Transverse colon (tissue), 4 donors: ENCODE data around the gene KAZN.

ENCODE experiments used
- POLR2AphosphoS5 ChIP-seq, 3 donors: sonication (generic); formaldehyde crosslinking; IDR thresholded peaks; one replicate each; pipeline ENCODE4 v1.6.1; 2016; ENCODE audit warnings: antibody characterized with exemption in 3 of 3
- TF ChIP-seq, protein P1 (sequence below), 5 experiments: fragments of 200-600 bp in 3 of 5; fragments of 450-650 bp in 2 of 5; sonication (generic) in 3 of 5; IDR thresholded peaks; 1 replicate in 2 of 5; 2 replicates in 3 of 5; pipeline ENCODE4 v1.5.1; 2016 to 2017; ENCODE audit warnings: antibody characterized with exemption in 5 of 5, inconsistent platforms in 3 of 5, mild to moderate bottlenecking in 2 of 5, moderate library complexity in 1 of 5

DNA sequence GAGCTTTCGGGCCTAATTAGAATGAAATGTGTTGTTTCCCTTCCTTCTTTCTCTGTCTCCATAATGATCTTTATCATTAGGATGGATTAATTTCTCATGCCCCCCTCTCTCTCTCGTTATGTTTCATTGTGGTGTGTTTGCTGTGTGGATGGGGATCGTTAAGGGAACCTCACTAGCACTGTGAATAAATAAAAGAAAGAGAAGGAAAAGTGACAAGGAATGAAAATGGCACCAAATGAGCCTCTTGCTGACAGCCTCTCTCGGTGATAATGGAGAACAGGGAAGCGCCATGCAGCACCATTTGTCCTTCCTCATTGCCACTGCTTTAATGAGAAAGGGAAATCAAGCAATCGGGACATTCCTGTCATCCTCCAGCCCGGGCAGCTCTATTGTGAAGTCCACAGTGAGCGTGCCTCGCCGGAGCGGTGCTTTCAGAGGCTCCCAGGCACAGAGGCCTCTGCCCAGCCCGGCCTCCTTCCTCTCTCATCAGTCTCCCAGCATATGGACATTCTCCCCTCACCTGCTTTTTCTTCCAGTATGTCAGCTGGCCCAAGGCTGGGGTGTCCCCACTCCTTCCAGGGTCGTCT, 289.4 kb downstream of the KAZN start:
- TF ChIP-seq, protein P1, sequence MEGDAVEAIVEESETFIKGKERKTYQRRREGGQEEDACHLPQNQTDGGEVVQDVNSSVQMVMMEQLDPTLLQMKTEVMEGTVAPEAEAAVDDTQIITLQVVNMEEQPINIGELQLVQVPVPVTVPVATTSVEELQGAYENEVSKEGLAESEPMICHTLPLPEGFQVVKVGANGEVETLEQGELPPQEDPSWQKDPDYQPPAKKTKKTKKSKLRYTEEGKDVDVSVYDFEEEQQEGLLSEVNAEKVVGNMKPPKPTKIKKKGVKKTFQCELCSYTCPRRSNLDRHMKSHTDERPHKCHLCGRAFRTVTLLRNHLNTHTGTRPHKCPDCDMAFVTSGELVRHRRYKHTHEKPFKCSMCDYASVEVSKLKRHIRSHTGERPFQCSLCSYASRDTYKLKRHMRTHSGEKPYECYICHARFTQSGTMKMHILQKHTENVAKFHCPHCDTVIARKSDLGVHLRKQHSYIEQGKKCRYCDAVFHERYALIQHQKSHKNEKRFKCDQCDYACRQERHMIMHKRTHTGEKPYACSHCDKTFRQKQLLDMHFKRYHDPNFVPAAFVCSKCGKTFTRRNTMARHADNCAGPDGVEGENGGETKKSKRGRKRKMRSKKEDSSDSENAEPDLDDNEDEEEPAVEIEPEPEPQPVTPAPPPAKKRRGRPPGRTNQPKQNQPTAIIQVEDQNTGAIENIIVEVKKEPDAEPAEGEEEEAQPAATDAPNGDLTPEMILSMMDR (IDR thresholded peaks at IDR 0.05) = no peak
- no peak for TF ChIP-seq POLR2AphosphoS5 (IDR thresholded peaks at IDR 0.05)
